Measurements from ENCODE around the gene ATP8B3.

ATP8B3 gene

DNA sequence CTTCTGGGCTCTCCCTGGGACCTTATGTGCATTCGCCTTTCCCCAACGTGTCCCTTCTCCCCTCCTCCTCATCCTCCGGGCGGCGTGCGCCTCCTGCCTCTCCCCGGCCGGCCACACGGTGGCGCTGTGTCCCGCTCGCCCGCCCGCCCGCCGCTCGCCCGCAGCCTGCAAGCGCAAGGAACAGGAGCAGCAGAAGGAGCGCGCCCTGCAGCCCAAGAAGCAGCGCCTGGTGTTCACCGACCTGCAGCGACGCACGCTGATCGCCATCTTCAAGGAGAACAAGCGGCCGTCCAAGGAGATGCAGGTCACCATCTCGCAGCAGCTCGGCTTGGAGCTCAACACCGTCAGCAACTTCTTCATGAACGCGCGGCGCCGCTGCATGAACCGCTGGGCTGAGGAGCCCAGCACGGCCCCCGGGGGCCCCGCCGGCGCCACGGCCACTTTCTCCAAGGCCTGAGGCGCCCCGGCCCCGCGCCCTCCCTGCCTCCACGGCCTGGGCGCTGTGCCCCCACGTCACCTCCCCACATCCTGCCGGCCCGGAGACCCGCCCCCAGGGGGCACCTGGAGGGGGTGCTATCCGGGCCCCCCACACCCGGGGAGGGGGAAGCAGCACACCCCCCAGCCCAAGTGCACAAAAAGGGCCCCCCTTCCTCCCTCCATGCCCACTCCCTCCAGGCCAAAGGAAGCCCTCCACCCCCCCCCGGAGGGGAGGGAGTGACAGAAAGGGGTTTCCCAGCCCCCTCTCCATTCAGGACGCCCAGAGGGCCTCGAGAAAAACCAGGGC, 36.9 kb downstream of the ATP8B3 start:
- peaks cover 29% of the 10 kb centered on the region for H3K27me3 ChIP-seq (ENCODE audit: control insufficient read depth, insufficient read depth, low read length)
- no peak overlapping the region for H3K4me3 ChIP-seq (ENCODE audit: low read length)
- H3K27ac ChIP-seq (ENCODE audit: low read depth, low read length), result no peak overlapping the region
- no peak overlapping the region for H3K9ac ChIP-seq (ENCODE audit: low read length)
- no peaks in the 10 kb centered on the region for H3K4me1 ChIP-seq (ENCODE audit: control insufficient read depth, insufficient read depth, low read length)
- H3K36me3 ChIP-seq (ENCODE audit: control insufficient read depth, insufficient read depth, low read length), result no peaks in the 10 kb centered on the region

DNA sequence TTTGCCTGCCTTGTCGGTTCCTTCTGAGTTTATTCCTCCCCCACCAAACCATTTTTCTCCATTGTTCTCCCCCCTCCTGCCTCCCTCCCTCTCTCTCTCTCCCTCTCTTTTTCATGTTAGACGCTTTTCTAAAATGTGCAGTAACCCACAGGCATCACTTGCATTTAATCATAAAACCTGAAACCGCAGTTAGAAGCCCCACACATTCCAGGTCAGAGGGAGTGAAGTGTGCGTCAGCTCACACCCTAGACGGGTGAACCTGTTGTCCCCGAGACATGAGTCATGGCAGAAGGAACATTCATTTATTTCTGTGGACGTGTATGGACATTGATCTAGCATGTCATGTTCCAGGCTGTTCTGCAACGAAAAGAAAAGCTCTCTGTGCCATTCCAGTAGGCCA, 38.9 kb downstream of the ATP8B3 start:
- no peak overlapping the region for H3K4me3 ChIP-seq (ENCODE audit: low read length)
- H3K36me3 ChIP-seq (ENCODE audit: control insufficient read depth, insufficient read depth, low read length), result no peaks in the 10 kb centered on the region
- no peaks in the 10 kb centered on the region for H3K4me1 ChIP-seq (ENCODE audit: control insufficient read depth, insufficient read depth, low read length)
- H3K27ac ChIP-seq (ENCODE audit: low read depth, low read length), result no peak overlapping the region
- H3K9ac ChIP-seq (ENCODE audit: low read length), result no peak overlapping the region
- peaks cover 35% of the 10 kb centered on the region for H3K27me3 ChIP-seq (ENCODE audit: control insufficient read depth, insufficient read depth, low read length)

DNA sequence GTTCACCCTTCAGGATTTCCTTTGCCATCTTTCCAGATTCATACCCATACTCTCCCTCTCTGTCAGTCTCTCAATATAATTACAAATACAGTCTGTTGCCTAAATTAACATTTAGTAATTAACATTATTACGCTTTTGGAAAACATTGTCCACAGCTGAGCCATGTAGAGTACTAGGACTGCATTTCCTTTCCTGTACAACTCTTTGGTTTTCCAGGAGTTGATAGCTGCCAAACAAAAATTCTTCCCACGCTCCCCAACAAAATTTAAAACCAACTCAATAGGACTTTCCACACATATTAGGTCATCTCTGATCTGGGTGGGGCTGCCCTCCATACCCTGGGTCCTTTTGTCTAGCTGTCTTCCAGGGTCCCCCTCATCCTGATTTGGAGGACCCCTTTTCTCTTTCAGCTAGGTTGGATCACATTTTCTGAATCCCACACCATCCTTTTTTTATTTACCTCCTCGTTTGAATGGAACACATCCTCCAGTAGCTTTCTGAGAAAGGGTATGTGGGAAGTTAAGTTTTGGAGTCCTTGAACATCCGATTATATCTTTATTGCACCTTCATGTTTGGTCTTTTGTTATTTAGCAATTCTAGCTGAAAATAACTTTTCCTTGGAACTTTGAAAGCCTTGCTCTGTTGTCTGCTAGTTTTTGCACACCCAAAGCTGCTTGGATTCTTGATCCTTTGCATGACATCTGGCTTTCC, 41.1 kb downstream of the ATP8B3 start:
- H3K27ac ChIP-seq (ENCODE audit: low read depth, low read length), result no peak overlapping the region
- no peak overlapping the region for H3K9ac ChIP-seq (ENCODE audit: low read length)
- H3K36me3 ChIP-seq (ENCODE audit: control insufficient read depth, insufficient read depth, low read length), result no peaks in the 10 kb centered on the region
- H3K4me1 ChIP-seq (ENCODE audit: control insufficient read depth, insufficient read depth, low read length), result no peaks in the 10 kb centered on the region
- peaks cover 42% of the 10 kb centered on the region for H3K27me3 ChIP-seq (ENCODE audit: control insufficient read depth, insufficient read depth, low read length)
- no peak overlapping the region for H3K4me3 ChIP-seq (ENCODE audit: low read length)

DNA sequence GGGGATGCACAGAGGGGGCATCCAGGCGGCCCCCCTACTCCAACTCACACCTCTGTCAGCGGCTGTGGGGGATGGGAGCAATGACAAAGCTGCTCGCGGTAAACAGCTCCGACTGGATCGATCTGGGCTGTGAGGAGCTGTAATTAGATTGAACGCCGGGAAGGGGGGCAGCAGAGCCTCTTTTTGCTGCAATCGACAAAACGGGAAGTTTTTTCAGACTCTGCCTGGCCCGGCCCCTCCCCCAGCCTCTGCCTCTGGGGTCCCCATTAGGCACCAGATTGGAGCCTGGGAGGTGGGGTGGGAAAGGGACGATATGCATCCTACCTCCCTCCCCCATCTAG, 42.5 kb downstream of the ATP8B3 start:
- no peak overlapping the region for H3K9ac ChIP-seq (ENCODE audit: low read length)
- H3K4me1 ChIP-seq (ENCODE audit: control insufficient read depth, insufficient read depth, low read length), result no peaks in the 10 kb centered on the region
- no peak overlapping the region for H3K4me3 ChIP-seq (ENCODE audit: low read length)
- peaks cover 53% of the 10 kb centered on the region for H3K27me3 ChIP-seq (ENCODE audit: control insufficient read depth, insufficient read depth, low read length)
- H3K36me3 ChIP-seq (ENCODE audit: control insufficient read depth, insufficient read depth, low read length), result no peaks in the 10 kb centered on the region
- no peak overlapping the region for H3K27ac ChIP-seq (ENCODE audit: low read depth, low read length)

DNA sequence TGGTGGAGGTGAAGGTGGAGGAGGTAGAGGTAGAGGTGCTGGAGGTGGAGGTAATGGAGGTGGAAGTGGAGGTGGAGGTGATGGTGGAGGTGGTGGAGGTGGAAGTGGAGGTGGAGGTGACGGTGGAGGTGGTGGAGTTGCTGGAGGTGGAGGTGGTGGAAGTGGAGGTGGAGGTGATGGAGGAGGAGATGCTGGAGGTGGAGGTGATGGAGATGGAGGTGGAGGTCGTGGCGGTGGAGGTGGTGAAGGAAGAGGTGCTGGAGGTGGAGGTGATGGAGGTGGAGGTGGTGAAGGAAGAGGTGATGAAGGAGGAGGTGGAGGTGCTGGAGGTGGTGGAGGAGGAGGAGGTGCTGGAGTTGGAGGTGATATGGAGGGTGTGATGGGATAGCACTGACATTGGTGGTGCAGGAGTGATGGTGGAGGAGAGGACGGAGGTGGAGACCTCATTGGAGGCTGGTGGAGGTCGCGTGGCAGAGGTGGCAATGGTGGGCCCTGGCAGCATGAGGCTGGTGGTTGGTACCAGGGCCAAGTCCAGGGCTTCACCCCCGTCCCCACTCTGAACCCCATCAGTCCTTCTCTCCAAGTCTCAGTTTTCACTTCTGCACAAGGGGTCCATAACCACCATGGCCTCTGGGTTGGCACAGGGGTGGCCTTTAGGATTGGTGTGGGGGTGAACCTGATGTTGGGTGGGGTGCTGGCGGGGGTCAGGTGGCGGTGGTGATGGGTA, 43.0 kb downstream of the ATP8B3 start:
- no peaks in the 10 kb centered on the region for H3K4me1 ChIP-seq (ENCODE audit: control insufficient read depth, insufficient read depth, low read length)
- H3K27me3 ChIP-seq (ENCODE audit: control insufficient read depth, insufficient read depth, low read length), result peaks cover 55% of the 10 kb centered on the region
- no peak overlapping the region for H3K4me3 ChIP-seq (ENCODE audit: low read length)
- no peaks in the 10 kb centered on the region for H3K36me3 ChIP-seq (ENCODE audit: control insufficient read depth, insufficient read depth, low read length)
- H3K27ac ChIP-seq (ENCODE audit: low read depth, low read length), result no peak overlapping the region
- no peak overlapping the region for H3K9ac ChIP-seq (ENCODE audit: low read length)

DNA sequence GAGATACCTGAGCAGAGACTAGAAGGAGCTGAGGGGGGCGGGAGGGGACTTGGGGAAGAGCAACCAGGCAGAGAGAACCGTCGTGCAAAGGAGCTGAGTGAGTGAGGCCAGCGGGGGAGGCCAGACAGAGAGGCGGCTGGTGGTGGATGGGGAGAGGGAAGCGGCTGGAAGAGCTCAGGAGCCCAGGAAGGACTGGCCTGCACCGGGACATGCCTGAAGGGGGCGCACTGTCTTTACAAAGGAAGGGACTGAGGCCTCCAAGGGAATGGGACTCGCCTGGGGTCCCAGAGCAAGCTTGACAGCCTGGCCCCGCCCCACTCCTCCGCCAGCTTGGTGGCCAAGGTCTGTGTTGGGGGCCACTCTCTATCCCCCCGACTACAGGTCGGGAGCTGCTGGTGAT, 43.8 kb downstream of the ATP8B3 start:
- Histone ChIP-seq H3K27ac (ENCODE audit: low read depth, low read length) (no peak overlapping the region), H3K27me3 (ENCODE audit: control insufficient read depth, insufficient read depth, low read length) (peaks cover 53% of the 10 kb centered on the region), H3K4me1 (ENCODE audit: control insufficient read depth, insufficient read depth, low read length) (no peaks in the 10 kb centered on the region), H3K36me3 (ENCODE audit: control insufficient read depth, insufficient read depth, low read length) (no peaks in the 10 kb centered on the region), H3K4me3 (ENCODE audit: low read length) (no peak overlapping the region), H3K9ac (ENCODE audit: low read length) (no peak overlapping the region)

DNA sequence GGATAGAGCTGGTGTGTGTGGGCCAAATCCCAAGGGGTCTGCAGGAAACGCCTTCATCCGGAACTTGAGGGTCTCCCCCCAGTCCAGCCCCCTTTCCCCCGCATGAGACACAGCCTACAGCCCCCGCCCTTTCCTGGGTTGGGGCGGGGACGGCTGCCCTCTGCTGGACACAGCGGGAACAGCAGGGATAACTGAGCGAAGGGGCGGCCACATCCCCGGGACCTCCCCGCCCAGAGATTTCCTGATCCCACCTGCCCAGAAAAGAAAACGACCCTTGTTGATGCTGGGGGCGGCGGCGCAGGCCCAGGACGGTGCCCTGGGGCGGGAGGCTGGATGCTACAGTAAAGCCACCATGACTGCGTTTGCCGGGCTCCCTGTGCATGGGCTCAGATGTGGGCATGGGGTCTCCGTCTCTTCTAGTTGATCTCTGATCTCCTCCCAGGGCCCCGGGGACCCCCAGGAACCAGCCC, 44.6 kb downstream of the ATP8B3 start:
- Histone ChIP-seq H3K9ac (ENCODE audit: low read length) (no peak overlapping the region), H3K27ac (ENCODE audit: low read depth, low read length) (no peak overlapping the region), H3K4me1 (ENCODE audit: control insufficient read depth, insufficient read depth, low read length) (no peaks in the 10 kb centered on the region), H3K36me3 (ENCODE audit: control insufficient read depth, insufficient read depth, low read length) (no peaks in the 10 kb centered on the region), H3K27me3 (ENCODE audit: control insufficient read depth, insufficient read depth, low read length) (peaks cover 56% of the 10 kb centered on the region), H3K4me3 (ENCODE audit: low read length) (no peak overlapping the region)

DNA sequence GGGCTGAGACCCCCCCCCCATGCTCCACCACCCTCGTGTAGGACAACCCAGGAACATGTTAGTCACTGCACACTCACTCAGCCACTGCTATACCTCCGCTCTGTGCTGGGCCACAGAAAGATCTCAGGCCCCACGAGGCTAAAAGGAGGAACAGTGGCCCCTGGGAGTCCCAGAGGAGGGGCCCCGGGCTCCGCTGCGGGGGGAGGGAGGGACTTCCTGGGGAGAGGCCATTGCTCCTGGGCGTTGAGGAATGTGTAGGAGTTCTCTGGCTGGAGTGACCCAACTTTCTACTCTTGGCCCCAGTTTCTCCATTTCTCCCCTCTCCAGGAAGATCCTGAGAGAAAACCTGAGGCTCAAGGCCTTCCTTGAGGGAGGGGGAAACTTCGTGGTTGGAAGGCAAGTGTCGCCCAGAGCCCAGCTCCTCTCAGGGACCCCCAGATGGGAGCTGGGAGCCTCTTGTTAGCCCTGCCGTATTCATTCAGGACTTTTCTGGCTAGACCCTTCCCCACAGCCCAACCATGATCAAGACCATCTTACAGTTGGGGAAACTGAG, 45.2 kb downstream of the ATP8B3 start:
- no peaks in the 10 kb centered on the region for H3K4me1 ChIP-seq (ENCODE audit: control insufficient read depth, insufficient read depth, low read length)
- no peaks in the 10 kb centered on the region for H3K36me3 ChIP-seq (ENCODE audit: control insufficient read depth, insufficient read depth, low read length)
- H3K4me3 ChIP-seq (ENCODE audit: low read length), result no peak overlapping the region
- no peak overlapping the region for H3K9ac ChIP-seq (ENCODE audit: low read length)
- H3K27ac ChIP-seq (ENCODE audit: low read depth, low read length), result no peak overlapping the region
- peaks cover 59% of the 10 kb centered on the region for H3K27me3 ChIP-seq (ENCODE audit: control insufficient read depth, insufficient read depth, low read length)

DNA sequence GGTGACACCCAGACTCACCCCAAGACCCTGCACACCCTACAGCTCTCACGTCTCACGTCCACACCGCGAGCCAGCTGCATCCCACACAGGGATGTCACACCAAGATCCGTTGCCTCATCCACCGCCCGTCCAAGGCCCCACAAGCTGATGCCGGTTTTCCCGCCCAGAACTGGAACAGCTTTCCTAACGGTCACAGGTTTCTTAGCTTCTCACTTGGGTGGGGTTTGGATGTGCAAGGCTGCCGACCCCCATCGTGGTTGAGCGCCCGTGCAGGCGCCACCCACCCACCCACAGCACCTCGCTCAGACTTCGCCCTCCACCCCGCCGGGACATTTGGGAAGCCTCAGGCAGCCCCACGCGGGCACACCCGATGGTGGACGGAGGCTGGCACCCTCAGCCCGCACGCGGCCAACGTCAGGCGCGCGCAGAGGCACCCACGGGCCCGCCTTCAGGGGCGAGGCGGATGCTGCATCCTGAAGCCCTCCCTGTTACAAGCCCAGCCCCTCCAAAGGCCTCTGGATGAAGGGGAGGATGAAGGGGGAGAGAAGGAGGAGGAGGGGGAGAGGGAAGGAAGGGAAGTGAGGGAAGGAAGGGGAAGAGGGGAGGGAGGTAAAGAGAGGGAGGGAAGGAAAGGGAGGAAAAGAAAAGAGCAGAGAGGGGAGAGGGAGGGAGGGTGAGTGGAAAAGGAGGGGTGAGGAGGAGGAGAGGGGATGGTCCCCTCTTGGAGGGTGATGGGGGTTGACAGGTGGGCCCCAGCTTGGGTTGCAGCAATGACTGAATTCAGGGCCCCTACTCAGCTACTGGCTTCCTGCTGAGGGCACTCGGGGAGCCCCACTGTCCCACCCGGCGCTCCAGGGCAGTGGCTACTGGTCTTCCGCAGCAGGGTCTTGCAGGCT, 45.9 kb downstream of the ATP8B3 start:
- H3K27me3 ChIP-seq (ENCODE audit: control insufficient read depth, insufficient read depth, low read length), result peaks cover 66% of the 10 kb centered on the region

DNA sequence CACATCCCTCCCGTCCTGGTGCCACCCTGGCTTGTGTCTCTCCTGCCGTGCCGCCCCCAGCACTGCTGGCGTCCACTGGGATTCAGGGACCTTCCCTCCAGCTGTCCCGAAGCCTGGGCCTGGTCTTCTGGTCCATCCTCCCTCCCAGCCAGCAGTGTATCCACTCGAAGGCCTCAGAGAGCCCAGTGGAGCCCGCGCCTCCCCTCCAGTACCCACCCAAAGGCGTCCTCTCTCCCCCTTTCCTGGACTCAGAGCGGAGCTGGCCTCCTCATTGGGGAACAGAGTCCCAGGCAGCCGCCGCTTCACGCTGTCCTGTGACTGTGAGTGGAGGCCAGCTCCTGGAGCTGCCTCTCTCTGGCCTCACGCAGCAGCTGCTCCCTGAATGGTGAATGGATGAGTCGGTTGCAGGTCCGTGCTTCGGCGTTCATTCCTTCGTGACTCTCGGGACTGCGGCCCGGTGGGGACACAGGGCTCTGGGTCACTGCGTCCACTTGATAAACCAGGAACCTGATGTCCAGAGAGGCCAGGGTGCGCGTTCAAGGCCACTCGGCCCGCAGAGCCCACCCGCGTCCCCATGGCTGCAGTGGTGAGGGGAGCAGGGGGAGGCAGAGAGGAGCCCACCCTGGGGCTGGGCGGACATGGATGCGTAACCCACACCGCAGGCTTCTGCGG, 46.7 kb downstream of the ATP8B3 start:
- no peaks in the 10 kb centered on the region for H3K4me1 ChIP-seq (ENCODE audit: control insufficient read depth, insufficient read depth, low read length)
- H3K27ac ChIP-seq (ENCODE audit: low read depth, low read length), result no peak overlapping the region
- no peaks in the 10 kb centered on the region for H3K36me3 ChIP-seq (ENCODE audit: control insufficient read depth, insufficient read depth, low read length)
- peaks cover 68% of the 10 kb centered on the region for H3K27me3 ChIP-seq (ENCODE audit: control insufficient read depth, insufficient read depth, low read length)
- no peak overlapping the region for H3K9ac ChIP-seq (ENCODE audit: low read length)
- H3K4me3 ChIP-seq (ENCODE audit: low read length), result no peak overlapping the region

More for the DNA sequence above, 45.9 kb downstream of the ATP8B3 start:
- H3K36me3 ChIP-seq (ENCODE audit: control insufficient read depth, insufficient read depth, low read length), result no peaks in the 10 kb centered on the region
- no peak overlapping the region for H3K9ac ChIP-seq (ENCODE audit: low read length)
- no peak overlapping the region for H3K4me3 ChIP-seq (ENCODE audit: low read length)
- H3K4me1 ChIP-seq (ENCODE audit: control insufficient read depth, insufficient read depth, low read length), result no peaks in the 10 kb centered on the region
- no peak overlapping the region for H3K27ac ChIP-seq (ENCODE audit: low read depth, low read length)

DNA sequence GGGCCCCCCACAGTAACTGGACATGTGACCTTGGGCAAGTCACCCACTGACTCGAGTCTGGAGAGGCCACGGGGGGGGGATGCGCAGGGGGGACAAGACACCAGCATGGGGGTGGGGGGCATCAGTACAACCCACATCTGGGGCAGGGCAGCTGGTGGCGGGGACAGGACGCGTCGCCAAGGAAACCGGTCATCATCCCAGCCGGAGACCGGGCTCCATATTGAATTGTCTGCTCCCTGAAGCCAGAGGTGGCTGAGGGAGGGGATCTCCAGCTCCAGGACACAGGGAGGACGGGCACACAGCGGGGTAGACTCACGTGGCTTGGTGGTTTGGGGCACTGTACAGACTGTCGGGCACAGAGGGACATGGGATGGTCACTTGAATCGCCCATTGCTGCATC, 47.3 kb downstream of the ATP8B3 start:
- no peaks in the 10 kb centered on the region for H3K4me1 ChIP-seq (ENCODE audit: control insufficient read depth, insufficient read depth, low read length)
- H3K27me3 ChIP-seq (ENCODE audit: control insufficient read depth, insufficient read depth, low read length), result peaks cover 70% of the 10 kb centered on the region
- no peaks in the 10 kb centered on the region for H3K36me3 ChIP-seq (ENCODE audit: control insufficient read depth, insufficient read depth, low read length)
- no peak overlapping the region for H3K4me3 ChIP-seq (ENCODE audit: low read length)
- H3K27ac ChIP-seq (ENCODE audit: low read depth, low read length), result no peak overlapping the region
- H3K9ac ChIP-seq (ENCODE audit: low read length), result no peak overlapping the region
